HG02852 (cell line): ENCODE measurements around the gene KIAA0513.

Source experiments
- ATAC-seq: cut with Tn5 transposase; IDR thresholded peaks from one replicate; pipeline ENCODE4 v1.9.1; 2021; ENCODE audit warnings: mild to moderate bottlenecking, moderate library complexity; ENCODE audit not compliant: unreplicated experiment

Gene KIAA0513

GRCh38 chr16:85066346-85066885, 38.8 kb downstream of the KIAA0513 start:
- no peak for ATAC-seq

- ATAC-seq, result no peak
Measured at GRCh38 chr16:85067024-85067423, 39.4 kb downstream of the KIAA0513 start.

- ATAC-seq, result no peak
Measured at GRCh38 chr16:85067426-85067825, 39.8 kb downstream of the KIAA0513 start.

GRCh38 chr16:85068746-85069145, 41.2 kb downstream of the KIAA0513 start:
- no peak for ATAC-seq

GRCh38 chr16:85069171-85069570, 41.6 kb downstream of the KIAA0513 start:
- no peak for ATAC-seq

- no peak for ATAC-seq
Measured at GRCh38 chr16:85072076-85072860, 44.7 kb downstream of the KIAA0513 start.

GRCh38 chr16:85072947-85073346, 45.4 kb downstream of the KIAA0513 start:
- ATAC-seq, result no peak

- ATAC-seq, result no peak
Measured at GRCh38 chr16:85074225-85074914, 46.8 kb downstream of the KIAA0513 start.

GRCh38 chr16:85075236-85075924, 47.8 kb downstream of the KIAA0513 start:
- no peak for ATAC-seq

GRCh38 chr16:85077039-85077438, 49.4 kb downstream of the KIAA0513 start:
- no peak for ATAC-seq

- no peak for ATAC-seq
Measured at GRCh38 chr16:85077576-85078125, 50.1 kb downstream of the KIAA0513 start.

- no peak for ATAC-seq
Measured at GRCh38 chr16:85078226-85078625, 50.6 kb downstream of the KIAA0513 start.

- ATAC-seq, result no peak
Measured at GRCh38 chr16:85078952-85079351, 51.4 kb downstream of the KIAA0513 start.

GRCh38 chr16:85079785-85080570, 52.4 kb downstream of the KIAA0513 start:
- no peak for ATAC-seq

- no peak for ATAC-seq
Measured at GRCh38 chr16:85081038-85081437, 53.4 kb downstream of the KIAA0513 start.

- ATAC-seq, result no peak
Measured at GRCh38 chr16:85081765-85082164, 54.2 kb downstream of the KIAA0513 start.

GRCh38 chr16:85082173-85083050, 54.8 kb downstream of the KIAA0513 start:
- no peak for ATAC-seq

GRCh38 chr16:85083051-85083639, 55.5 kb downstream of the KIAA0513 start:
- ATAC-seq, result no peak
